ENCODE data around the gene C1orf50. TPM values are rescaled to one million over a fixed set of nuclear protein-coding genes. Genes with fewer than 3 reads are reported as not detected.

The C1orf50 gene
- total RNA-seq, 2 experiments from 2014 or later = 4.7 to 5.2 TPM

DNA sequence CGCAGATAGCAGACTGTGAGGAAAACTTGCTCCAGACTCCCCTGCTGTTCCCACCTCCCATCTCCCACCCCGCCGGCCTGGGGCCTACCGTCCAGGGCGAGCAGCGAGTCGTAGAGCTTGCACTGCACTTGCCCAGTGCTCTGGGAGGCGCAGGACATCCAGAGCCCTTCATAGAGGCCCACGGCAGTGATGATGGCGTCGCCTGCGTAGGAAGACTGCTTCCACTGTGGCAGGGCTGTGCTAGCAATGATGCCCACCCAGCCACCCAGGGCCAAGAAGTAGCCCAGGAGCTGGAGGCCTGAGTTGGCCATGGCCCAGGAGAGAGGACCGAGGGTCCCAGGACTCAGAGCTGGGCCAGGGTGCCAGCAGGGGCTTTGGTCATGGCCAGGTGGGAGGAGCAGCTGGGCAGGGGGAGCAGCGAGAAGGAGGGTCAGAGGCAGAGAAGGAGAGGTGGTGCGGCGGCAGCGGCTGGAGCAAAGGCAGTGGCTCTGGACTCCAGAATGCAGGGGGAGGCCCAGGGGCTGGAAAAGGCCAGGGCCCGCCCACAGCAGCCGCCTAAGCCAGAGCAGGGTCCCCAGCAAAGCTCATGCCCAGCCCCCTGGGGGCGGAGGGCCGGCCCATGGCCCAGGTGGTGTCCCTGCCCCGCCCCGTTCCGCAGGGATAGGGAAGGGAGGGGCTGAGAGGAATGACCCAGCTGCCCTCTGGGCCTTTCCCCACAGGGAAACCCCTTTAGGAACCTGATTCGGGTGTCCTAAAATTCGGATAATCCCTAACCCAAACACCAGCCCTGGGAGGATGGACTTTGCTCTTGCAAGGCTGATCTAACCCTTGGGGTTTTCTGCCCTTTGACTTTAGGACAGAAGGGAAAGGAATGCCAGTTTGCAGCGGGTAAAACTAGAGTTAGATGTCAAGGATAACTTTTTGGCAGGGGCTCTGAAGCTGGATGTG is 27.0 kb upstream of the C1orf50 start, which contains the start of gene CLDN19:
Gene CLDN19, minus strand, starts transcription at position 484 of the 948 bp plus-strand sequence. Its CDS starts 173 bp downstream, at position 311.
- no peak within 1 kb of the TSS for H3K27ac Mint-ChIP-seq
- ChIA-PET CTCF (no interaction called here), POLR2A (interaction anchor here (0.7 to 1.3 kb wide), 2 partner anchors 18 to 57 kb away, joined by 3 to 4 read pairs; no protein-coding TSS in a partner anchor)
- no peaks in the 10 kb centered on the region for H3K9me3 Mint-ChIP-seq
- no peaks in the 10 kb centered on the region for H3K27me3 Mint-ChIP-seq
- ATAC-seq (no peak), DNase-seq (no peak)
- intact Hi-C loops (cut with micrococcal nuclease) = no loop called here
- no peaks in the 10 kb centered on the region for H3K36me3 Mint-ChIP-seq (ENCODE audit: low read depth)
- H3K4me3 Mint-ChIP-seq = no peak within 1 kb of the TSS
- peaks cover 7% of the 10 kb centered on the region for H3K4me1 Mint-ChIP-seq (ENCODE audit: low read depth)
- TF ChIP-seq, protein P1, sequence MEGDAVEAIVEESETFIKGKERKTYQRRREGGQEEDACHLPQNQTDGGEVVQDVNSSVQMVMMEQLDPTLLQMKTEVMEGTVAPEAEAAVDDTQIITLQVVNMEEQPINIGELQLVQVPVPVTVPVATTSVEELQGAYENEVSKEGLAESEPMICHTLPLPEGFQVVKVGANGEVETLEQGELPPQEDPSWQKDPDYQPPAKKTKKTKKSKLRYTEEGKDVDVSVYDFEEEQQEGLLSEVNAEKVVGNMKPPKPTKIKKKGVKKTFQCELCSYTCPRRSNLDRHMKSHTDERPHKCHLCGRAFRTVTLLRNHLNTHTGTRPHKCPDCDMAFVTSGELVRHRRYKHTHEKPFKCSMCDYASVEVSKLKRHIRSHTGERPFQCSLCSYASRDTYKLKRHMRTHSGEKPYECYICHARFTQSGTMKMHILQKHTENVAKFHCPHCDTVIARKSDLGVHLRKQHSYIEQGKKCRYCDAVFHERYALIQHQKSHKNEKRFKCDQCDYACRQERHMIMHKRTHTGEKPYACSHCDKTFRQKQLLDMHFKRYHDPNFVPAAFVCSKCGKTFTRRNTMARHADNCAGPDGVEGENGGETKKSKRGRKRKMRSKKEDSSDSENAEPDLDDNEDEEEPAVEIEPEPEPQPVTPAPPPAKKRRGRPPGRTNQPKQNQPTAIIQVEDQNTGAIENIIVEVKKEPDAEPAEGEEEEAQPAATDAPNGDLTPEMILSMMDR (IDR thresholded peaks at IDR 0.05) = no peak

DNA sequence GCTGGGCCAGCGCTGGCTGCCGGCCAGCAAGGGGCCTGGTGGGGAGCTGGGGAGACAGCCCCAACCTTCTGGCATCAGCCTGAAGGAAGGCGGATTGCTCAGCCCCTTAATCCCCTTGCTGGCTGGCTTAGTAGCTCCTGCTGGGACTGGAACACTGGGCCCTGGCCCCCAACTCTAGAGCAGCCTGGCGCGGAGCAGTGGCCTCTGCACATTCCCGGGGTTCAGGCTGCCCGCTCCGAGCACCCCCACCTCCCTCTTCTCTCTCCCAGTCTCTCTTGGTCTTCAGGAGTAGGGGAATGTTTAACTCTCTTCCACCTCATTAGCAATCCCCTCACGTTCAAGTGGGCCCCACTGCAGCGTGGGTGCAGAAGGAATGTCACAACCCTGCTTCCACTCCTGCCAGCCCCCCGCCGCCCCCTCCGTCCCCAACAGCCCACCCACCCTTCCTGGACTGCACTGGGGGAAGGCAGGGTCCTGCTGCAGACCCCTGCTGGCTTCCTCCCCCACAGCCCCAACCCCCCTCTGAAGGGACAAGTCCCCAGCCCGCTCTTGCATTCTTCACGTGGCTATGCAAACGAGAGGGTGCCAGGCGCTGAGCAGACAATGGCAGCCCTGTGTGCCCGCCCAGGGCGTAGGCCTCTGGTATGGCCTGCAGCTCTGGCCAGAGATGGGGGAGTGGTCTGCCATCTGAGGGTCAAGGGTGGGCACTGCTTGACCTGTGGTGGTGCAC is 26.0 kb upstream of the C1orf50 start:
- no peak overlapping the region for H3K27ac Mint-ChIP-seq
- ATAC-seq (no peak), DNase-seq (no peak)
- ChIA-PET POLR2A (no interaction called here), CTCF (no interaction called here)
- no peaks in the 10 kb centered on the region for H3K36me3 Mint-ChIP-seq (ENCODE audit: low read depth)
- H3K27me3 Mint-ChIP-seq = no peaks in the 10 kb centered on the region
- intact Hi-C loops (cut with micrococcal nuclease) = no loop called here
- H3K4me1 Mint-ChIP-seq (ENCODE audit: low read depth) = peaks cover 7% of the 10 kb centered on the region
- no peak overlapping the region for H3K4me3 Mint-ChIP-seq
- H3K9me3 Mint-ChIP-seq = no peaks in the 10 kb centered on the region
- TF ChIP-seq, protein P1 (IDR thresholded peaks at IDR 0.05) = no peak

DNA sequence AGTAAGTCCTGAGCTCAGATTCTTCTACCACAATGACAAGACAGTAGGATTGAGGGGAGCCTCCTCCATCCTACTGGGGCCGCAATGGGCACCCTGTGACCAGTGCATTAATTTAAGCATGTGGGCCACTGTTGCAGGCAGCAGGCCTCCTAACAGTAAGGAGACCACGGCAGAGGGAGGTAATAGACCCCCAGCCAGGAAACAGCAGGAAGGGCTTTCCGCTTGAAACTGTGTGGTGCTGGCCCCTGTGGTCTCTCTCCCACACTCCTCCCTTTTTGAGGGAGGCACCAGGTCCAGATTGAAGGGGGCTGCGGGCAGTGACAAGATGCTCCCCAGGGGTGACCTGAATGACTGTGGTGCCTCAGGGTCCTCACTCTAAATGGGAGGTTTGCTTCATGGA is 25.3 kb upstream of the C1orf50 start:
- DNase-seq (no peak), ATAC-seq (no peak)
- POLR2A ChIA-PET = no interaction called here
- peaks cover 7% of the 10 kb centered on the region for H3K4me1 Mint-ChIP-seq (ENCODE audit: low read depth)
- H3K4me3 Mint-ChIP-seq = no peak overlapping the region
- intact Hi-C loops (cut with micrococcal nuclease) = no loop called here
- H3K27me3 Mint-ChIP-seq = no peaks in the 10 kb centered on the region
- no peaks in the 10 kb centered on the region for H3K36me3 Mint-ChIP-seq (ENCODE audit: low read depth)
- no peaks in the 10 kb centered on the region for H3K9me3 Mint-ChIP-seq
- TF ChIP-seq, protein P1 (IDR thresholded peaks at IDR 0.05) = no peak
- CTCF ChIA-PET = no interaction called here
- no peak overlapping the region for H3K27ac Mint-ChIP-seq

DNA sequence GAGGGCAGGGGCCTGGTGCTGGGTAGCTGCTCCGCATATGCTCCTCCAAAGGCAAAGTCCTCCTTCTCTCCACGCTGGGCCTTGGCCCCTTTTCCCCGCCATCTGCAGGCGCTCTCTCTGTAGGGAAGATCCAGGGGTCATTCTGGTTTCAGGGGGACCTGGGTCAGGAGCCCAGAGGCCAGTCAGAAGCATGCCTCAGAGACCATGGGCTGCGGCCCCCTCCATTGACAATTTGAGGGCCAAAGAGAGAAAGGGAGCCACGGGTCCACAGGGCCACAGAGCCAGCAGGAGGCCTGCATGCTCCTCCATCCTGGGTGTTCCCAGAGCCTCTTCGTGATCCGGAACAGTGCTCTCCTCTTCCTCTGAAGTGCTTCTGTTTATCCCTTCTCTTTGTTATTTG is 24.9 kb upstream of the C1orf50 start:
- POLR2A ChIA-PET = no interaction called here
- no peak overlapping the region for H3K4me3 Mint-ChIP-seq
- no peaks in the 10 kb centered on the region for H3K27me3 Mint-ChIP-seq
- ATAC-seq = no peak
- no peaks in the 10 kb centered on the region for H3K36me3 Mint-ChIP-seq (ENCODE audit: low read depth)
- H3K4me1 Mint-ChIP-seq (ENCODE audit: low read depth) = peaks cover 3% of the 10 kb centered on the region
- TF ChIP-seq, protein P1 (IDR thresholded peaks at IDR 0.05) = no peak
- CTCF ChIA-PET = interaction anchor here (0.8 kb wide), 1 partner anchor 12 kb away, joined by 3 read pairs; no protein-coding TSS in a partner anchor
- intact Hi-C loops (cut with micrococcal nuclease) = no loop called here
- H3K27ac Mint-ChIP-seq = no peak overlapping the region
- no peaks in the 10 kb centered on the region for H3K9me3 Mint-ChIP-seq
- DNase-seq = no peak
